Ureter (tissue), 1 donor: ENCODE results near the gene IL26. TPM values are rescaled to one million over a fixed set of nuclear protein-coding genes. Genes with fewer than 3 reads are reported as not detected.
"Not testable (repeated sequence)": the region's sequence is repeated elsewhere in the genome, so short reads cannot be mapped to it uniquely, and the experiment has no call there.

ENCODE experiments used
- DNase-seq: peaks from one replicate; pipeline ENCODE4 v3.0.0-alpha.2; 2020; ENCODE audit warnings: low spot score
- total RNA-seq: library from RNA; stranded (reverse); gene quantifications from one replicate; pipeline ENCODE4 v1.2.4, GENCODE V29; 2023
- donor health status: DM: yes; HTN: yes; CAD: no.

The IL26 gene
- total RNA-seq, 1 donor from 2014 or later, result not detected

DNA sequence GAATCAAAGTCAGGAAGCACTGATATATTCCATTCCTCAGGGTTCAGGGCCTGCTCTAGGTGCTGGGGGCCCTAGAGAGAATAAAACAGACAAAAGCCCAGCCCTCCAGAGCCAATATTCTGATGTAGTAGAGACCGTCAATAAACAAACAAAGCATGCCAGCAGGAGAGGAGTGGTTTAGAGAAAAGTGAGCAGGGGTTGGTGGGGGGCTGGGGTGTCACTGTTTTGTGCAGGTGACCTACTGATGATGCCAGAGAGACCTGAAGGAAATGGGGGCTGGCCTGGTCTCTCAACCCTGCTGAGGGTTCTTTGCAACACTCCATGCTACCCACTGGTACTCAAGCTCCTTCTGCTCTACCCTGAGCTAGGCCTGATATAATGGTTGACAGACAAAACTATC lies 26.5 kb downstream of the IL26 start:
- DNase-seq, result no peak

DNA sequence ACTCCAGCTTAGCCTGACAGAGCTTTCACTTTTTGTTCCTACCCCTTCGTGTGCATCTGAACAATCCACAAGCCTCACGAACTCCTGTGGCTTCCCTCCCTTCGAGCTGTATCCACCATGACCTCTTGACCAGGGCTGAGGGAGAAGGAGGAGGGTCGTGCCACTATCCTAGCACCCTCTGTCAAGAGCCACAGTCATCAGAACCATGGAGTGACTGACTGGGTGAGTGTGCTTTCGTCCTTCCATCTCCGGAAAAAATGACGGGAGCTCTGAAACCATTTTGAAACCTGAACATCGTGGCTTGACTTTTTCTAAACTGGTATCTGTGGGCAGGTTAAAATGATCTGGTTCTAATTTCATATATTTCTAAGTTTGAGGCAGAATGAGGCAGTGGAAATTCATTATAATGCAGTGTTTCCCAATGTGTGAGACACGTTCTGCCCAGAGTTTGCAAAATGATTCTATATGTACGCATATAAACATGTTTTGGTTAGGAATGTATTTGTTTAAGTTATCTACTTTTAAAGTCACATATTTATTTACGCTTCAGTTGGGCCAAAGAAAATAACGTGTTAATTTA lies 27.0 kb downstream of the IL26 start:
- no peak for DNase-seq

DNA sequence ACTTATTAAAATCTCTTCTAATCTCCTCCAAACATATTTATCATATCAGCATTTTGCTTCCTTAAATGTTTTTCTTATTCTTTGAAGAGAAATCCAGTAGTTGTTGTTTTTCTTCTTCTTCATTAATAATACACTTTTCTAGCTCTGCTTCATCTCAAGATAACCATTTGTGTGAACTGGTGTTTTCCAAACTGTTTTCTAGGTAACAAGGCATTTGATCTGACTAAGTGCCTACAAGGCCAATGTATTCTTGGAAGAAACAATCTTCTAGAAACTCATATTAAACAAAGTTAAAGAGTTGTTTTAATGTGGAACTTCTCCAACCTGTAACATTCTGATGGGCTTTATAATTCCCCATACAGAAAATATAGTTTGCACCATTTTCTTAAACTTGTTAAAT lies 35.3 kb downstream of the IL26 start:
- no peak for DNase-seq

DNA sequence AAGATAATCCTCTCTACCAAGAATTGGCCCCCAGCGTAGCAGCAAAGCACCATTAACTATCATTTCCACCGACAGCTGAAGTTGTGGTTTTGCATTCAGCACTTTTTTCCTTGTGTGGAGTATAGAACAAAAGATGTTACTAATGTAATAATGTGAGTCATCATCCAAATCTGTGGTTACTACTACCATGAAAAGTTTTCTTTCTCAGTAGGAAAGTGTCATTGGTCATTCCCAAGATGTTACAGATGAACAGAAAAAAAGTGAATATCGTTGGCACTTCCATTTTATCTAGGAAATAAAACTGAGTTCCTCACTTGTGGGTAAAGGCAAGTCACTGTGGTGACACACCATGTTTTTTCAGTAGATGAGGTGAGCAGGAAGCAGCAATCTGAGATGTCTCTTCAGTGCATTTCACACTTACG lies 35.8 kb downstream of the IL26 start:
- no peak for DNase-seq

DNA sequence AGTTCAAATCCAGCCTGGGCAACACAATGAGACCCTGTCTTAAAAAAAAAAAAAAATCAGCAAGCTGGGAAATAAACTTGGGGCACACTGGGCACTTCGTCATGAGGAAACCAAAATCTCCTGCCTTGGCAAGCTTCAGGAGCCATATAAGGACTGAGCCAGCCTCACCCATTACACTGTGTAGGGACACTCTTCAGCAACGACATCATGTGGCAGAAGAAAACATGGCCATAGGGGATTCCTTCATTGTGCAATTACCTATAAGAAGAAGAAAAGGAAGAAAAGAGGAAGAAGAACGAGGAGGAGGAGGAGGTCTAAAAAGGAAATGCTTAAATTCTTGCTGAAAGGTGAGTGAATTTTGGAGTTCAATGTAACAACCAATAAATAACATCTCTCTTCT lies 40.0 kb downstream of the IL26 start:
- DNase-seq, result no peak

DNA sequence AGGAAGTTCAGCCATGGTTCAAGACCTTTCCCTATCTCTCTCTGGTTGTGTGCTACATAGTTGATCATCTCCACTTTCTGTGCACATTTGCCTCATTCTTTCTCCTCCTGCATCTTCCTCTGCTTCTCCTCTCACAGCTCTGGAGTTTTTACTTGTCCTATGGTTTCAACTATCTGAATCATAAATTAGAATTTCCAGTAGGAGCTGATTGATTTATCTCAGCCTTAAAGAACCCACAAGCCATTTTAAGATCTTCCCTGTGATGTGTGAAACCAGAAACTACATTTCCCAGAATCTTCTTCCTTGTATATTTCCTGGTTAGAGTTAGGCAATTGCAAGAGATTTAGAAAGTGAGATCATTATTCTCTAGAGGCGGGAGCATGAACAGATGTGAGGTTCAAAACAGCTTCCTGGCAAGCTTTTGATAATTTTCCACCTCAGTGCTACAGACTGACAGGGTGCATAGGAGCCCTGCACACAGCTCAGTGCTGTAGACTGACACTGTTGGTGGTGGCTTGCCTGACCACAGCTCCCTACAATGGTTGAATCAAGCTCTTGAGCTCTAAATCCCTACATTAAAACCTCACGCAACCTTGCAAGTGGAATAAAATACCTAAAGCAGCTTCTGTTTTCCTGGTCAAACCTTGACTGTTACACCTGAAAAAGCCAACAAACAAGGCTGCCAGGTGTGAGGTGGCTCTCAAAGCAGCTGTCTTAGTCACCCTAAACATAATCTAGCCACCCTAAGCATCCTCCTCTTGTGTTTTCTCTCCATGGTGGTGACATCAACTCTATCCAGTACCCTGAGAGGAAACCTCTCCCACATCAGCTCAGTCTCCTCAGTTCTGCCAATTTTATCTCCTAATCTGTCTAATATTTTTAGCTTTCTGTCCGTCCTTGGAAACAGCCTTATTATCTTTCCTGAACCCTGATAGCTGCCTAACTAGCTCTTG lies 44.5 kb downstream of the IL26 start:
- DNase-seq, result no peak

DNA sequence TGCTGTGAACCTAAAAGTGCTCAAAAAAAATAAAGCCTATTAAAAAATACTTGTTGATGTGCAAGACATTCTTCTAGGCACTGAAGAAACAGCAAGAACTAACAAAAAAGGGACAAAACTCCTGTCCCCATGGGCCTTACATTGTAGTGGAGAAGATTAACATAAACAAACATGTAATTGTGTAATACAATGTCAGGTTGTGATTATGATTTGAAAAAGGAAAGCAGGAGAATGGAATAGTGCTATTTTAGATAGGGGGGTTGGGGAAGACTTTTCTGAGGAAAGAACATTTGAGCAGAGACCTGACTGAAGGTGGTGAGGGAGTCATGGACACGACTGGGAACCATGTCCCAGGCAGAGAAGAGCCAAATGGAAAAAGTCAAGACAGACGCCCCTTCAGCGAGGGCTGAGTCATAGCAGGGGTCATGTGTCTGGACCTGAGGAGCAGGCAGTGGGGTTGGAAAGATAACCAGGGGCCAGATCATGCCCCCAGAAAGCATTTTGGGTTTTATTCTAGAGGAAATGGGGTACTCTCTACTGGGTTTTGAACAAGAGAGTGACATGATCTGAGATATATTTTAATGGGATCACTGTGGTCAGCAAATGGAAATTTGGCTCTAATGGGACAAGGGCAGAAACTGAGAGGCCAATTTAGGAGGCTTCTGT lies 46.7 kb downstream of the IL26 start:
- no peak for DNase-seq

DNA sequence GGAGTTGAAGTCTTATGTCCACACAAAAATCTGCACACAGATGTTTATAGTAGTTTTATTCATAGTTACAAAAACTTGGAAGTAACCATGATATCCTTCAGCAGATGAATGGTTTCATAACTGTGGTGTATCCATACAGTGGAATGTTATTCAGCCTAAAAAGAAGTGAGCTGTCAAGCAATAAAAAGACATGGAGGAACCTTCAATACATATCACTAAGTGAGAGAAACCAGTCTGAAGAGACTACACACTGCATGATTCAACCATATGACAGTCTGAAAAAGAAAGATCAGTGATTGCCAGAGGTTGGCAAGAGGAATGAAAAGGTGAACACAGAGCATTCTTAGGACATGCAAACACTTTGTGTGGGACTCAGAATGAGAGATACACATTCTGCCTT lies 47.4 kb downstream of the IL26 start:
- no peak for DNase-seq

DNA sequence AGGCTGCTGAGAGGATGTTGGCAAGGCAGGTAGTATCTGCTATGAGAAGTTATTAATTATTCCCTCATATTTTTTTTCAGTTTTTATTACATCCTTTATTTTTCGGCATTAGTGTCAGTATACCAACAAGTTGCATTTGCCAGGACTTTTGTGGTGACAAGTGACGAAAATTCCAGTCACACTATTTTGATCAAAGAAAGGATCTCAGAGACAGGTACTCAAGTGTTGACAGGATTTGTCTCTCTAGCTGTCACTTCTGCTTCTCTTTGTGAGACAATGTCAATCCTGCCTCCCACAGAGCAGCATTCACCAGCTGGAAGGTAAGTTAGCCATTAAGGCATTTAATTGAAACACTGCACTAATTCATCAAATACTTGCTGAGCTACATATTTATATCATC lies 48.0 kb downstream of the IL26 start:
- DNase-seq, result no peak

DNA sequence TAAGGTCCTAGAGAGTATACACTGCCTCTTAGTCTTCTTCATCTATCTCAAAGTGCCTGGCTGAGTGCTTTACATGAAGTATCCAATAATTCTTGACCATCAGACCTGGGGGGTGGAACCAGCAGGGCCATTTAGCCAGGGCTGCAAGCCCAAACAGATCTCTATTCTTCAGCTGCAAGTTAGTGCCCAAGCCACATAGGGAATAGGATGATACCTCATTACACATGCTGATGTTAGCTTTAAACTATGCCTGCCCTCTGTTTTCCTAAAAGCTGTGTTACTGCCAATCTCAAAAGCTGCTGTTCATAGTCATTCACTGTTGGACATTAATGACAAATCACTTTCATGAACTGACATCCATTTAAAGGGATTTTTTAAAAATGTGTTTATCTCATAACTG lies 49.4 kb downstream of the IL26 start:
- no peak for DNase-seq

DNA sequence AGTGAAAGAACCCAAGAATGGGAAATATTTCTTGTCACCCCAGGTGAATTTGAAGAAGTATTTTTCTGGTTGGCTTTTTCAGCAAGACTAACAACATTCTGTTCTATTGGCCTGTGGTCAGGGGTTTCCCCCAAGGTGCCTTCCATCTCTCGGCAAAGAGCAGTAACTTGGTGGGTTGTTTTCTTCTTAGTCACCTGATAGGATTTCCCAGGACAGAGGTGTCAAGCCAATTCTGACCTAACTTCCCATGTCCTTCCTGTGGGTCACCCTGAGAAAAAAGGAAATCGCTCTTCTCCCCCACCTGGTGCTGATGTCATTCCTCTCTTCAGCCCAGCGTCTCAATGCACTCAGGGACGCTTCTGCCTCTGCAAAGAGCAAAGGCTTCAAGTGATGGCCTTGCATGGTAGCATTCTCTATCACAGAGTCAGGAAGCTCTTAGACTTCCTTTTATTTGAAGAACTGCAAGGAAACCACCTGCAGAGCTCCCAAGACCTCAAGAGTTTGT lies 50.0 kb downstream of the IL26 start:
- DNase-seq, result no peak

DNA sequence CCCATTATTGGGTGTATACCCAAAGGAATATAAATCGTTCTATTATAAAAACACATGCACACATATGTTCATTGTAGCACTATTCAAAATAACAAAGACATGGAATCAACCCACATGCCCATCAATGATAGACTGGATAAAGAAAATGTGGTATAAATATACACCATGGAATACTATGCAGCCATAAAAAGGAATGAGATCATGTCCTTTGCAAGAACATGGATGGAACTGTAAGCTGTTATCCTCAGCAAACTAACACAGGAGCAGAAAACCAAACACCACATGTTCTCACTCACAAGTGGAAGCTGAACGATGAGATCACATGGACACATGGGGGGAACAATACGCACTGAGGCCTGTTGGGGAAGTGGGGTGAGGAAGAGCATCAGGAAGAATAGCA lies 50.8 kb downstream of the IL26 start:
- DNase-seq, result not testable (repeated sequence)

DNA sequence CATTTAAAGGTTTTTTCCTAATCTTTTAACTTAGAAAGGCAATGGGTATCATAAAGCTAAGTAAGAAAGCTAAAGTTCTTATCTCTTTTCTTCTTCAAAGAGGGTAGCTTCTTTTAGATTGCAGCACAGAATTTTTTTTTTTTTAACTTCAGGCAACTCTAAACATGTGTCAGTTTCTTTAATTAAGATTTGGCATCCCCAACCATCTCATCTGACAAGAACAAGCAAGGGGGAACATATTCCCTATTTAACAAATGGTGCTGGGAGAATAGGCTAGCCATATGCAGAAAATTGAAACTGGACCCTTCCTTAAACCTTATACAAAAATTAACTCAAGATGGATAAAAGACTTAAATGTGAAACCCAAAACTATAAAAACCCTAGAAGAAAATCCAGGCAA lies 51.8 kb downstream of the IL26 start:
- DNase-seq, result no peak

DNA sequence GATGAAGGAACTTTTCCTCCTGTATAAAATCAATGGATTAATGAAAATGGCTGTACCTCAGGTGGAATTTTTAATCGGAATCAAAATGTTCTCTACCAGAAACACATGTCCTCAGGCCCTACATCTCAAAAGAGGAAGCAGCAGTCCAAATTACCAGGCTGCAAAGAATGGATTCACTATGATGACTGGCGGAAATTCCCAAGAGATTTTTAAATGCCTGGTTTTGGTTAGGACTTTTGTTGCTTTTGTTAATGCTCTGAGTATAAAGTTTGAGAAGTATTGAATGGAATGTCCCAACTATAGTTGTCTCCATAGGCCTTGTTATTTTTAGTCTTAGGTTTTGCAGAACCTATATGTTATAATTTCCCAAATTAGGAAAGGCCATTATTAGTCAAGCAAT lies 54.9 kb downstream of the IL26 start:
- no peak for DNase-seq

DNA sequence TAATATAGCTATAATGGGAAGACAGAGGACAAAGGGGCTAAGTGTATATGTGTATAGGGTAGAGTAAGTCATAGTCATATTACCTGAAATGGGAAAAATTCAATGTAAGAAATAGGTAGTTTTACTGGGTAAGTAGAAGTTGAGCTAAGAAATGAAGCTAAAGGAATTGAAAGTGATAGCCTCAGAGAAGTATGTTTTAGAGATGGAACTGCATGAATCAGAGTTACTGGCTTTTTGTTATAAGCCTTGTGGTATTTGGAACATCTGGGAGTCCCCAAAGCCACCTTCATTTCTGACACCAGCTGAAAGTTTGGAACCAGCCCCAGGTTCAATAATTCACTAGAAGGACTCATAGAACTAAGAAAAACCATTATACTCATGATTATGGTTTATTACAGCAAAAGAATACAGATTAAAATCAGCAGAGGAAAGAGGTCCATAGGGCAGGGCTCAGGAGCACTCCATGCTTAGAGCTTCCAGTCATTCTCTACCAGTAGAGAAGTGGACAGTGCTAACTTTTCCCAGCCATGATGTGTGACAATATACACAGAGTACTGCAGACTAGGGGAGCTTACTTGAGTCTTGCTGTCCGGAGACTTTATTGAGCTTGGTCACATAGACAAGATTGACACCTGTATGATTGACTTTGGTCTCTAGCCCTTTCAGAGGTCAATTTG lies 56.3 kb downstream of the IL26 start:
- DNase-seq, result no peak

DNA sequence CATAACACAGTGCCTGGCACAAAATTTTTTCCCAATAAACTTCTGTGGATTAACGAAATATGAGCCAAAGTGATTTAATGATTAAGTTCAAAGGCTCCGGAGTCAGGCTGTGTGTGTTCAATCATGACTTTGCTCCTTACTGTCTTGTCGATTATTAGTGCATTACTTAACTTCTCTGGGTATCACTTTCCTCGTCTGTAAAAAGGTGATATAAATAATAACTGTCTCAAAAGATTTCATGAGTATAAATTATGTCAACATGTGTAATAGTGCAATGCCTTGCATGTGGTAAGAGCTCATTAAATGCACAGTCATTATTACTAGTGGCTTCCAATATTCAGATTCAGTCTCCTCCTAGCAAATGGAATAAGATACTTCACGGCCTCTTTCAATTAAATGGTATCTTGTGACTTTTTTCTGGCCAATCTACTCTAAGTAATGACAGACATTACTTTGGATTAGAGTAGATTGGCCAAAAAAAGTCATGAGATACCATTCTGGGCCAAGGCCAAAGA lies 59.2 kb downstream of the IL26 start:
- no peak for DNase-seq

DNA sequence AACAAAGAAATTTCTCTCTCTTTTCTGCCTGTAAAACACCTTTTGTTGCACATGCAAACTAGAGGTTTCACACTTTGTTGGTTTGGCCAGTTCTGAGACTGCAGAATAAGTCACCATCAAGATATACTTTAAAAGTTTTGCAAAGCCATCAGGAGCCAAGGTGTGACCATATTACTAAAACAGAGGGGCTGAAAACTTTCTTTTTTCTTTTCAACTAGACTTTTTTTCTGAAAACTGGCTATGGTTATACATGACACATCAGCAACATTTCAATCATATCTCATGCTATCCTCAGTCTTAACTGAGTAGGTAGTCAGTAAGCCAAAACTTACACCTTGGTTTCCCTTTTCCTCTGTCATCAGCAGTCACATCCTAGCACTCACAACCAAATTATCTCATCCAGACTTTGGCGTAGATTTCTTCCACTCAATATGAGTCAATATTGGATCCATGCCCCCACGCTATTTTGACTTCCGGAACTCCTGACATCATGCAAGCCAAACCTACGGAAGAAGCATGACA lies 62.0 kb downstream of the IL26 start:
- DNase-seq, result no peak

DNA sequence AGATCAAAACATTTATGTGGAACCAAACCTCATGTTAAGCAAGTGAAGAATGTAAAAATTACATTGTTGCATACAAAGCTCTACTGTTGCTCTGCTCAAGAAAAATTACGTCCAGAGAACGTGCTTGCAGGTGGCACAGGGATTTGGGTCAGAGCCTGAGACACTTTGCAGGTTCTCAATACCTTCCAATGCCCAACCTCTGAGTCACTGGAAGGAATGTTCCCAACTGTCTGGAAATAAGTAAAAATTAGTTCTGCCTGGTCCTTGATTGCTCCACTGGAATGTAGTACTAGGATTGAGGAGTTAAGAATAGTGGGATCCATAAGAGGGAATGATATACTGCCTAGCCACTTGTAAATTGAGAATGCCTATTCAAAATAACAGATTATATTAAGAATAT lies 63.2 kb downstream of the IL26 start:
- no peak for DNase-seq

DNA sequence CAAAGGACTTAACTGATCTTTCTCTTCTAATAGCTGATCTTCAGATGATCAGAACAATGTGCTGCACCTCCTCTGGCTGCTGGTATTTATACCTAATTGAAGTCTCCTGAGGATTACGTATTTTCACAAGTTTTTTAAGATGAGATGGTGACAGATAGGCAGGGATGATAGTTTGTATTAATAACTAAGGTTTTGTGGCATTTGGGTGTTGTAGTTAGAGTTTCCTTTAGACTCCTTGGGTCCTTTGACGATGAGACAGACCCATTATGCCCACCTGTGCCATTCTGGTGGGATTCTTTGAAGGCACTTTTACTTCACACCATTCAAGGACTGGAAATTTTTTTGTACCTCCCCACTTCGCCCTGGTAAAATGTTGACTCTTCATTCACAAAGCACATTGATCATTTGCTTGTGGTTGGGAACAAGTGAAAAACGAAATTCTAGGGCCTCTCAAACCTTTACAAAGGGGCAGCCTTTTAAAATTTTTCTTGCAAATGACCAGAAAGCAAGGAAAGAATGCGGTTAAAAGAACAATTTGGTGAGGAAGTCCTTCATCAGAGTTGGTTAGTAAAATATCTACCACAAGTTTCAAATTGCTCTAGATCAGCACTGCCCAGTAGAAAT lies 65.8 kb downstream of the IL26 start, which contains the start of gene IFNG:
Gene IFNG, minus strand, starts transcription at position 60 of the 624 bp plus-strand sequence. CDS start 125 bp downstream, outside the sequence.
- no peak for DNase-seq

DNA sequence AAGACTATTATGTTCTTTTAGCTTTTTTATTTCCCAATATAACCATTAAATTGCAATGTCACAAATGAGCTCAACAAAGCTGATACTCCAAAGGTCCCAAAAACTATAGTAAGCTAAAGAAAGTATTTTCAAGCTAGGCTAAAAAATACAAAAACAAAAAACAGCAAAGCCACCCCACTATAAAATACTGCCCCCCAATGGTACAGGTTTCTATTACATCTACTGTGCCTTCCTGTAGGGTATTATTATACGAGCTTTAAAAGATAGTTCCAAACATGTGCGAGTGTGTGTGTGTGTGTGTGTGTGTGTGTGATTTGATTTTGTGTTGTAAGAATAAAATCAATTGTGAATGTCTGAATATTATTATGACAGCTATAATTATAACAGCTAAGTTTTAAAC lies 67.2 kb downstream of the IL26 start:
- no peak for DNase-seq

DNA sequence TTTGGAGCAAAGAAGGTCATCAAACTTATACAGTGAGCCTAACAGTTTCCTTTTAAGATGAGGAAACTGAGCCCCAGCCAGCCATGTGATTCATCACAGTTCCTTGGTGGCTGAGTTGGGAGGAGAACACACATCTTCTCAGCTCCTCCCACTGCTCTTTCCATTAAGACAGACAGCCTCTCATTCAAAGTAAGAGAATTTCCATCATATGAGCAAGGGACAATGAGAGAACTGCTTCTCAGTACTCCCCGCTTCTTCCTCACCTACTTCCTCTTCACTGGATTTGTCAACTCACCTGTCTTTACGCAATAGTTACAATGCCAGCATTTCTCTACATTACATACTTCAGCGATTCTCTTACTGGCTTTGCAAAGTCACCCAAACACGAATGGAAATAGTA lies 68.2 kb downstream of the IL26 start:
- DNase-seq, result no peak
